ENCODE data around the gene RMND5B.

RMND5B gene

GRCh38 chr5:178153530-178154340, 22.9 kb downstream of the RMND5B start, which contains the start of gene NHP2:
Gene NHP2, minus strand, starts transcription at chr5:178153885. Its CDS starts 68 bp downstream, at chr5:178153817.
- Histone ChIP-seq H4K20me1 (ENCODE audit: insufficient read depth) (no peaks in the 10 kb centered on the region), H3K27ac (no peak within 1 kb of the TSS), H3K4me2 (peak within 1 kb of the TSS; percentile 86), H2AFZ (ENCODE audit: low read depth) (peak within 1 kb of the TSS; percentile 49; the same call in 1 of the 2 replicates), H3K79me2 (ENCODE audit: insufficient read depth, low read depth) (peaks cover 11% of the 10 kb centered on the region; the same call in 1 of the 2 replicates), H3K4me3 (IDR thresholded peaks at IDR 0.05; ENCODE audit: insufficient read depth, low read depth, low read length) (no peak within 1 kb of the TSS), H3K27me3 (ENCODE audit: insufficient read depth, low read depth) (no peaks in the 10 kb centered on the region), H3K4me1 (ENCODE audit: low read depth, poor library complexity, severe bottlenecking) (no peaks in the 10 kb centered on the region), H3K9ac (peak within 1 kb of the TSS; percentile 53; the same call in 1 of the 2 replicates), H3K36me3 (ENCODE audit: insufficient read depth) (no peaks in the 10 kb centered on the region)
- TF ChIP-seq CTCF (conservative IDR thresholded peaks at IDR 0.05; ENCODE audit: low read depth, low read length): no peak

- no peaks in the 10 kb centered on the region for H4K20me1 ChIP-seq (ENCODE audit: insufficient read depth)
- no peak for TF ChIP-seq CTCF (conservative IDR thresholded peaks at IDR 0.05; ENCODE audit: low read depth, low read length)
- H3K27ac ChIP-seq: no peak overlapping the region
Measured at GRCh38 chr5:178155065-178155464, 24.3 kb downstream of the RMND5B start.

GRCh38 chr5:178160176-178160575, 29.4 kb downstream of the RMND5B start:
- no peak overlapping the region for H3K9ac ChIP-seq
- no peaks in the 10 kb centered on the region for H3K36me3 ChIP-seq (ENCODE audit: insufficient read depth)
- H3K27ac ChIP-seq: no peak overlapping the region
- H3K4me1 ChIP-seq (ENCODE audit: low read depth, poor library complexity, severe bottlenecking): no peaks in the 10 kb centered on the region
- H4K20me1 ChIP-seq (ENCODE audit: insufficient read depth): no peaks in the 10 kb centered on the region
- no peak overlapping the region for H3K4me3 ChIP-seq (IDR thresholded peaks at IDR 0.05; ENCODE audit: insufficient read depth, low read depth, low read length)
- no peak overlapping the region for H2AFZ ChIP-seq (ENCODE audit: low read depth)
- no peaks in the 10 kb centered on the region for H3K79me2 ChIP-seq (ENCODE audit: insufficient read depth, low read depth)
- no peak for TF ChIP-seq CTCF (conservative IDR thresholded peaks at IDR 0.05; ENCODE audit: low read depth, low read length)
- no peak overlapping the region for H3K4me2 ChIP-seq
- no peaks in the 10 kb centered on the region for H3K27me3 ChIP-seq (ENCODE audit: insufficient read depth, low read depth)

More at GRCh38 chr5:178155065-178155464, 24.3 kb downstream of the RMND5B start:
- H3K27me3 ChIP-seq (ENCODE audit: insufficient read depth, low read depth): no peaks in the 10 kb centered on the region
- no peaks in the 10 kb centered on the region for H3K36me3 ChIP-seq (ENCODE audit: insufficient read depth)
- H3K79me2 ChIP-seq (ENCODE audit: insufficient read depth, low read depth): peaks cover 11% of the 10 kb centered on the region; the same call in 1 of the 2 replicates
- H3K4me3 ChIP-seq (IDR thresholded peaks at IDR 0.05; ENCODE audit: insufficient read depth, low read depth, low read length): no peak overlapping the region
- H3K9ac ChIP-seq: no peak overlapping the region
- no peaks in the 10 kb centered on the region for H3K4me1 ChIP-seq (ENCODE audit: low read depth, poor library complexity, severe bottlenecking)
- H3K4me2 ChIP-seq: no peak overlapping the region
- no peak overlapping the region for H2AFZ ChIP-seq (ENCODE audit: low read depth)

GRCh38 chr5:178162481-178162880, 31.7 kb downstream of the RMND5B start:
- Histone ChIP-seq H3K9ac (no peak overlapping the region), H3K79me2 (ENCODE audit: insufficient read depth, low read depth) (no peaks in the 10 kb centered on the region), H4K20me1 (ENCODE audit: insufficient read depth) (no peaks in the 10 kb centered on the region), H3K4me2 (no peak overlapping the region), H2AFZ (ENCODE audit: low read depth) (no peak overlapping the region), H3K36me3 (ENCODE audit: insufficient read depth) (no peaks in the 10 kb centered on the region), H3K27ac (no peak overlapping the region), H3K27me3 (ENCODE audit: insufficient read depth, low read depth) (no peaks in the 10 kb centered on the region), H3K4me3 (IDR thresholded peaks at IDR 0.05; ENCODE audit: insufficient read depth, low read depth, low read length) (no peak overlapping the region), H3K4me1 (ENCODE audit: low read depth, poor library complexity, severe bottlenecking) (no peaks in the 10 kb centered on the region)
- TF ChIP-seq CTCF (conservative IDR thresholded peaks at IDR 0.05; ENCODE audit: low read depth, low read length): no peak

Measured in KMS-11 (cell line).